H1 (cell line): ENCODE measurements around the gene DOC2A. TPM values are rescaled to one million over a fixed set of nuclear protein-coding genes. Genes with fewer than 3 reads are reported as not detected.

Experiments
- CBX8 ChIP-seq: fragments of 300-800, 300-1000 bp; sonication (generic); IDR thresholded peaks from 2 replicates; pipeline ENCODE4 v1.7.1; 2016; ENCODE audit warnings: low read depth, low read length, borderline replicate concordance
- EP300 ChIP-seq, 2 experiments: IDR thresholded peaks; 1 replicate in 1 of 2; 2 replicates in 1 of 2; pipeline ENCODE4 v1.6.1; 2011 to 2012; ENCODE audit warnings: low read depth in 2 of 2, low read length in 2 of 2, mild to moderate bottlenecking in 2 of 2, borderline replicate concordance in 1 of 2, inconsistent platforms in 1 of 2, moderate library complexity in 1 of 2
- GTF2F1 ChIP-seq: IDR thresholded peaks from 2 replicates; pipeline ENCODE4 v1.6.1; 2012; ENCODE audit warnings: low read depth, low read length, improper control_type of control experiment, borderline replicate concordance
- KDM5A ChIP-seq: fragments of 200-600 bp; IDR thresholded peaks from 2 replicates; pipeline ENCODE4 v1.7.1; 2012; ENCODE audit warnings: mild to moderate bottlenecking, low read length, inconsistent platforms, mixed read lengths
- RAD21 ChIP-seq, 2 experiments: IDR thresholded peaks in 1 of 2; conservative IDR thresholded peaks in 1 of 2; 2 replicates each; pipeline ENCODE4 v1.6.1; 2011; ENCODE audit warnings: low read depth in 2 of 2, low read length in 2 of 2, improper control_type of control experiment in 1 of 2, inconsistent platforms in 1 of 2, mild to moderate bottlenecking in 1 of 2, moderate library complexity in 1 of 2
- SUZ12 ChIP-seq: fragments of 200-600 bp; sonication (generic); IDR thresholded peaks from 2 replicates; pipeline ENCODE4 v1.6.1; 2012; ENCODE audit warnings: mild to moderate bottlenecking, inconsistent platforms, low read length, moderate library complexity, mixed read lengths
- TBP ChIP-seq: IDR thresholded peaks from 2 replicates; pipeline ENCODE4 v1.6.1; 2011; ENCODE audit warnings: low read depth, low read length, improper control_type of control experiment
- TCF12 ChIP-seq: IDR thresholded peaks from 2 replicates; pipeline ENCODE4 v1.6.1; 2011; ENCODE audit warnings: low read depth, mild to moderate bottlenecking, low read length
- TEAD4 ChIP-seq: IDR thresholded peaks from 2 replicates; pipeline ENCODE4 v1.6.1; 2012; ENCODE audit warnings: low read depth, low read length, inconsistent platforms, mixed read lengths
- polyA plus RNA-seq, 7 experiments: library from polyadenylated mRNA; depleted of rRNA in 3 of 7; stranded (reverse) in 5 of 7; unstranded in 2 of 7; fragments of >200 nt in 5 of 7; fragments of 200-250 nt in 2 of 7; gene quantifications; 1 replicate in 5 of 7; 2 replicates in 1 of 7; 4 replicates in 1 of 7; pipeline versions ENCODE4 v1.2.1 to v1.2.3, GENCODE V29; 2011 to 2013; ENCODE audit warnings: missing spikeins in 2 of 7, mixed read lengths in 2 of 7
- total RNA-seq: library from RNA; stranded (reverse); fragmentation: NEBNext Ultra II Directional; extraction: Animal tissue kit (Norgen Biotek cat#: 25700); gene quantifications from 2 replicates; pipeline ENCODE4 v1.2.1, GENCODE V29; 2021

Gene DOC2A
- total and polyA plus RNA-seq, 2 of the 8 experiments (the other 6 are each of a cell fraction or from before 2014, with no cell fraction given), result 13.9 to 20.7 TPM

- TF ChIP-seq KDM5A (no peak), TEAD4 (no peak), SUZ12 (0 out of 2 replicates have a peak, but pooled peaks have one; percentile 27), RAD21 (IDR thresholded peaks at IDR 0.05 in 1 of 2, conservative IDR thresholded peaks at IDR 0.05 in 1 of 2; ENCODE audit: low read depth in 2 of 2, low read length in 2 of 2) (no peak), CBX8 (no peak), GTF2F1 (no peak), TCF12 (no peak), EP300 (IDR thresholded peaks at IDR 0.05; ENCODE audit: borderline replicate concordance in 1 of 2, low read depth in 2 of 2, low read length in 2 of 2) (no peak), TBP (no peak)
- TF ChIP-seq, all 59 proteins: peak for 6
These were observed 20.1 kb upstream of the DOC2A start, which contains the start of gene TLCD3B (continued) for GRCh38 chr16:30030841-30031413.
